ACHN (cell line): Measurements from ENCODE around the gene ABHD3.
"Not testable (repeated sequence)": the region's sequence is repeated elsewhere in the genome, so short reads cannot be mapped to it uniquely, and the experiment has no call there.

Source experiments
- DNase-seq: peaks from one replicate; pipeline ENCODE4 v3.0.0-alpha.2; 2015
- in situ Hi-C: cut with HindIII; loops from 2 replicates; pipeline ENCODE4 v1.10.0; 2017; ENCODE audit warnings: low sequenced_read_pairs, low pct_ligation_motif_present, low pct_unique_long_range_greater_than_20kb

Gene ABHD3, protein sequence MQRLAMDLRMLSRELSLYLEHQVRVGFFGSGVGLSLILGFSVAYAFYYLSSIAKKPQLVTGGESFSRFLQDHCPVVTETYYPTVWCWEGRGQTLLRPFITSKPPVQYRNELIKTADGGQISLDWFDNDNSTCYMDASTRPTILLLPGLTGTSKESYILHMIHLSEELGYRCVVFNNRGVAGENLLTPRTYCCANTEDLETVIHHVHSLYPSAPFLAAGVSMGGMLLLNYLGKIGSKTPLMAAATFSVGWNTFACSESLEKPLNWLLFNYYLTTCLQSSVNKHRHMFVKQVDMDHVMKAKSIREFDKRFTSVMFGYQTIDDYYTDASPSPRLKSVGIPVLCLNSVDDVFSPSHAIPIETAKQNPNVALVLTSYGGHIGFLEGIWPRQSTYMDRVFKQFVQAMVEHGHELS

DNA sequence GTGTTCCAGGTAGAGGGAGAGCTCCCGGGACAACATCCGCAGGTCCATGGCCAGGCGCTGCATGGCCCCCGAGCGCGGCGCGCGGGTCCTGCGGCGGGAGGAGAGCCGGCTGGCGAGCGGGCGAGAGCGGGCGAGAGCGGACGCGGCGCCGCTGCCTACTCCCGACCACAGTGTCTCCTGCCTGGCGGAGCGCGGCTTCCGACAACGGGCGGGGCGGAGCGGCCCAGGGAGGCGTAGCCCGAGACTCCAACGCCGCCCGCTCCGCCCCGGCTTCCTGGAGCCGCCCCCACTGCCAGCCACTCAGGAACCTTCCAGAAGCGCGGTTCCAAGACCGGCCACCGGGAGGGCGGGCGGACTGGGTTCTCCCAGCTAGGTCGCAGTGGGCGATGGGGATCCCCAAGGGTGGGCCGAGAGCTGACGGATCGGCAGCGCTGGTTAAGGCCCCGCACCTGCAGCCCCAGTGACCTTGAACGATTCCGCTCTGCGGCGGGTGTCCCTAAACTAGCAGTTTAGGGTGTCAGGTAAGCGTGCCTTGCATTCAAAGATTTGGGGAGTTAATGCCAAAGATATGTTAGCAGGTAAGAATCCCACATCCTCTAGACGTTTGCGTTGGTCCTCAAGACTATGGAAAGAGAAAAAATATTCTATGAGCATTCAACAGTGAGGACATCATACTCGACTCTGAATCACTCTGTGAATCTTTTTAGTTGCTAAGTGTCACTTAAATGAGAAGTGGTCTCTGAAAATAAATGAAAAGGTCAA, at the start of gene ABHD3:
ABHD3 (minus strand) TSS at position 172 of the 762 bp plus-strand sequence; CDS start at position 63, 109 bp downstream.
- DNase-seq, result peak; percentile 90
- in situ Hi-C loops, result no loop called here

DNA sequence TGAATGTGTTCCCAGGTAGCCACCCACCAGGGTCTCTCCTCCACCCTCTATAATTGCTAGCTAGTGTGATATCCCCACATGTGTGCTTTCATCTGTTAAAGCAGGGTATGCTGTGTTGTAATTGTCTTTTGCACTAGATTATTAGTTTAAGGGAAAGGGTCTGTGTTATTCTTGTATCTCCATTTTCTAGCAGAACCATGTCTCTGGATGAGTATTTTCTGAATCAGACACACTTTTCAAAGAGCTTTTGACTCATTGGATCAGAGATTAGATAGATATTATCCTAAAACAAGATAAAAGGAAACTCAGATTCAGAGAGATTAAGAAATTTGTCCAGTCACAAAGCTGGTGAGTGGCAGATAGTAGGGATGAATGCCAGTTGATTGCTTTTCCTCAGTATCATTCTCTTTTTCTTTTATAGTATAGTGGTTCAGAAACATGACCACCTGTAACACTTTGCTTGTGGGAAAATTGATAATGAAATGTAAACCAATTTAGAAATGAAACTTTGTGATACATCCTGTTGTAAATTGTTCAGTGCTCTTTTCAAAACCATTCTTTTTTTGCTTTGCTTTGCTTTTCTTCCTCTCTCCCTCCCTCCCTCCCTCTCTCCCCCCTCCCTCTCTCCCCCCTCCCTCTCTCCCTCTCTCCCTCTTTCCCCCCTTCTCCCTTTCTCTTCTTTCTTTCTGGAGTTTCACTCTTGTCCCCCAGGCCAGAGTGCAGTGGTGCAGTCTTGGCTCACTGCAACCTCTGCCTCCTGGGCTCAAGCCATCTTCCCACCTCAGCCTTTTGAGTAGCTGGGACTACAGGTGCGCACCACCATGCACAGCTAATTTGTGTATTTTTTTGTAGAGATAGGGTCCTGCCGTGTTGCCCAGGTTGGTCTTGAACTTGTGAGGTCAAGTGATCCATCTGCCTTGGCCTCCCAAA, 43.5 kb upstream of the ABHD3 start:
- in situ Hi-C loops, result no loop called here
- no peak for DNase-seq

DNA sequence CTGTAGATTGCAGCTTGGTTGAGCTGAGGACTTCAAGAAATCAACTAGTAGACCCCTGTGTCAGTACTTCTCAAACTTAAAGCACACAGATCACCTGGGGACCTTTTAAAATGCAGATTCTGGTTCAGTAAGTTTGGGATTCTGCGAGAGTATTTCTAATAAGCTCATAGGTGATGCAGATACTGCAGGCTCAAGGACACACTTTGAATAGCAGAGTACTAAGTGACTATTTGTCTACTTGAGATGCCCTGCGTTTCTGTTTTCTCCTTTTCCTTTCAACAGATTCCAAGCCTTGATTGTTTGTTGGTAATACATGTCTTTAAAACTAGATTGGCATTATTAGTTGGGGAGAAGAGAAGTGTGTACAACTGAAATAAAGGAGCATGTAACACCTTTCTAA, 42.7 kb upstream of the ABHD3 start:
- no peak for DNase-seq
- in situ Hi-C loops, result no loop called here

DNA sequence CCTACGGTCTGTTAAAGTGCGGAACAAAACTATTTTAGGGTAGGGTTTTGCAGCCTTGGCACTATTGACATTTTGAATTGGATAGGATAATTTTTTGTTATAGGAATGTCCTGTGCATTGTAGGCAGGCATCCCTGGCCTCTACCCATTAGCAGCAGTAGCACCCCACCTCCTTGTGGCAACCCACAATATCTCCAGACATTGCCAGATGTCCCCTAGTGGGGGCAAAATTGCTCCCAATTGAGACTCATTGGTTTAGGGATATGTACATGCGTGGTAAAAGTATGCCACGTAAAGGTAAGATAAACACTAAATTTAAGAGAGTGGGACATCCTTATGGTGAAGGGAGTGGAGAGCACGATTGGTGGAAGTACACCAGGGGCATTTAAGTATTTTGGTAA, 40.7 kb upstream of the ABHD3 start:
- no peak for DNase-seq
- in situ Hi-C loops, result no loop called here

DNA sequence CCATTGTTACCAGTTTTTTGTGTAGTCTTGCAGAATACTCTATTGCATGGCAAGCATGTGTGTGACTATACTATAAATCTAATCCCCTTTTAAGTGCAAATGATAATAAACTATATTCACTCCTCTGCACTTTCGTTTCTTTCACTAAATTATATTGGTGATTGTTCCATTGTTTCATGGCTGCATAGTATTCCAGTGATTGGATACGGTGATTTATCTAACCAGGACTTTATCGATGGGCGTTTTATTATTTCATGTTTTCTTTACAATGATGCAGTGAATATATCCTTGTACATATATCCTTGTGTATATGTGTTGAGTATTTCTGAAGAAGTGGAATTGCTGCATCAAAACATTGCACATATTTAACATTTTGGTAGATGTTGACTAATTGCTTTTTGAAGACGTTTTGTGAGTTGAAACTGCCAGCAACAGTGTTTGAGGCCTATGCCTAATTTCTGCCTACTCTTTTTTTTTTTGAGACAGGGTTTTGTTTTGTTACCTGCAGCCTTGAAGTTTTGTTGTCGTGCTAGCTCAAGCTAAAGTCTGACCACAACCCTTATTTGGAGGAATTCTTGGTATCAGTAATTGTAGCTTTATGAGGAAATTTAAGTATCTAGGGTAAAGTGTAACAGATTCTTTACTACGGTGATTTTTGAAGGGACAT, 38.7 kb upstream of the ABHD3 start:
- no peak for DNase-seq
- in situ Hi-C loops, result no loop called here

DNA sequence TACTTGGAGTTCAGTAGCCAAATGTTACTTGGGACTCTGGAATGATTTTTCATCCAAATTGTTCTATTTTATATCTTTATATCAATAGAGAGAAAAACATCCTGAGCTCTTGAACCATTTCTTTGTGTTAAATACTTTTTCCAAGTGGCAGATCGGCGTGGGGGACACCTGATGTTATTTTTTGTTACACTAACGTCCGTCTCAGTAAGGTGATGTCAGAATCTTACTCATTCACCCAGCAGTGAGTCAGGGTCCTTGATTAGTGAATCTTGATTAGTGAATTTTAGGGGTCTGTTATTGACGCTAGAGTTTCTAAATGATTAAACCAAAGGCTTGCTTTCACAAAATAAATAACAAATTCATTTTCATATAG, 37.7 kb upstream of the ABHD3 start:
- peak; percentile 8 for DNase-seq
- in situ Hi-C loops, result no loop called here

DNA sequence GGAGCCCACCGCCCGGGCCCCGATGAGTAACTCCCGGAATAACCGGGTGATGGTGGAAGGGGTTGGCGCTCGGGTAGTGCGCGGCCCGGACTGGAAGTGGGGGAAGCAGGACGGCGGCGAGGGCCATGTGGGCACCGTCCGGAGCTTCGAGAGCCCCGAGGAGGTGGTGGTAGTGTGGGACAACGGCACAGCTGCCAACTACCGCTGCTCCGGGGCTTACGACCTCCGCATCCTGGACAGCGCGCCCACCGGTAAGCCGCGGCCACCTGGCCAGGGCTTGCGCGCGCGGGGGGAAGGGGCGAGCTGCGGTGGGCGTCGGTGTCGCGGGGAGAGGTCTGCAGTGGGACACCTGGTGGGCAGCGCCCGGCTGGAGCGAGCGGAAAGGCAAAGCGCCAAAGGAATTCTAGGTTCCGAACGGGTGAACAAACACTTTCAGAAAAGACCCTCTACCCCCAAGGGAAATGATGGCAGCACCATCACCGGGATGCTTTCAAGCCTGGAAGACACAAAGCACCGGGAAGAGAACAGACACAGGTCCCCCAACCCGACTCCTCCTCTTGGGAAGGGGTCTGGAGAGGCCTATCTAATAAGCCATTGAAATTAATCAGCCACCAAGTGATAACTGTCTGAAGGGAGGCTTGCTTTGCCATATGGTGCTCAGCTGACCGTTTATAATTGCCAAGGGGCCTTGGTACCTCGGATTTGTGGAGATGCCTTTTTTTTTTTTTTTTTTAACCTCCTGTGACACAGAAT, 37.2 kb upstream of the ABHD3 start:
- in situ Hi-C loops, result no loop called here
- peak; percentile 8 for DNase-seq

DNA sequence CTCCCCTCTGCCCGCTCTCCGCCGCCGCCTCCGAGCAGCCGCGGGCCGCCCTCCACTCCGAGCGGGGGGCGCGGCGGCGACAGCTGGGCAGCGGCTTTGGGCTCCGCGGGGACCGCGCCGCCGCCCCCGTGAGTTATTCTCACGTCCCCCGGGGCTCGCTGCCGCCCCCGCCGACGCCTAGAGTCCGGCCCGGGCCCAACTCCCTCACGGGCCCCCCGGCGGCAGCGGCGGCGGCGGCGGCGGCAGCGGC, 36.7 kb upstream of the ABHD3 start:
- in situ Hi-C loops, result no loop called here
- DNase-seq, result no peak

DNA sequence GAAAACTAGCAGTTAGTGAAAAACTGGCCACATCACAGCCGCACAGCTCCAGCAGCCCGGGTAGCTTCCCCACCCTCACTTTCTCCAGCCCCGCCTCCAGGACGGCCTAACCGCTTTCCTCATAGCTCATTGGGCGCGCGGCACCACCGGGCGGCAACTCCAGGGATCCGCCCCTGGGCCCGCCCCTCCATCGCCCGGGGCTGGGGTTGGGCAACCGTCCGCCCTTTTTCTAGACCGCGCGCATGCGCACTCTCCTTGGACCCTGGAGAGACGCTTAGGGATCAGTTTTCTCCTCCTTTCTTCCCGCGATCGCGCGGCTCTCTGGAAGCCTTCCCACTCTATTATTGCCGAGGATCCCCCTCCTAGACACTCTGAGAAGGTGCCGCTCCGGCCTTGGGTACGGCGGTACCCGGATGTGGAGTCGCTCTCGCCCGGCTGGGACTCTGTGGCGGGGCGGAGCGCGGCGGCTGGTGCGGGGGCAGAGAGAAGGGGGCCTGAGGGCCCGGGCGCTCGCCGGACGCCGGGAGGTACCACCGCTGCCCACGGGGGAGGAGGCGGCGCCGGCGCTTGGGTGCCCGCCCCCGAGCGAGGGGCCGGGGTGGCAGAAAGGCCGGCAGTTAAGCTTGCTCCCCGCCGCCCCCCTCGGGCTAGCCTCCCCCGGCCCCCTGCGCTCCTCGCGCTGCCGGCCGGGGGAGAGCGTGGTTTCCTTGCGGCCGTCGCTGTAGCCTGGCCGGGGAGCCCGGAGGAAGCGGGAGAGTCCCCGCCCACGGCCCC, 36.2 kb upstream of the ABHD3 start, which contains the start of gene MIB1:
MIB1 (plus strand) TSS at position 255 of the 774 bp plus-strand sequence. CDS start 792 bp downstream, outside the sequence.
- in situ Hi-C loops, result no loop called here
- DNase-seq, result peak; percentile 93

DNA sequence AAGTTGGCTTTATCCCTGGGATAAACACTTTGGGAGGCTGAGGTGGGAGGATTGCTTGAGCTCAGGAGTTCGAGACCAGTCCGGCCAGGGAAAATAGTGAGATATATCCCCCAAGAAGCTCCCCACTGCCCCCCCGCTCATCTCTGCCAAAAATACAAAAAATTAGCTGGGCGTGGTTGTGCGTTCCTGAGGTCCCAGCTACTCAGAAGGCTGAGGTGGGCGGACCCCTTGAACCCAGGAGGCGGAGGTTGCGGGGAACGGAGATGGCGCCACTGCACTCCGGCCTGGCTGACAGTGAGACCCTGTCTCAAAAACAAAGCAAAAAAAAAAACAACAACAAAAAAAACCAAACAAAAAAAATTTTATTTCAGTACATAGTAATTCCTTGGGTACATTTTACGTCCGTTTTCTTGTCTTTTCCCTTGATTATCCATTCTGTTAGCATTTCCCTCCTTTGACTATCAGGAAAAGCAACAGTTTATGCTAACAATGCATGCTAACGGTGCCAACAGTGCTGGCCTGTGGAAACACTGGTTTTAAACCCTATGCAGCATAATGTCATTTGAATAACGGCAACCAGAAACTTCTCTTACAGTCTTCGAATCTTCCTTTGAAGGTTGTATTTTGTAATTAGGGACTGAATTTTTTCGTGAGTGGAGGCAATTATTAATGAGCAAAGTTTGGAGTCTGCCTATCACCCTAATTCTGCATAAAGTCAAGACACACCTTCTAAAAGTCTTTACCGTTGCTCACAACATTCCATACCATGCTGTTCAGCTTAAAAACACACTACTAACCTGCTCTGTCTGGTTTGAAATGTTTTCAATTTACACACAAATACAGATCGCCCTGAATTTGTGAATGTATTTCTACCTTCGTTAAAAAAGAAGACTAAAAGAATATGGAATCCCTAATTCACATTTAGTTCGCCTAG, 35.3 kb upstream of the ABHD3 start:
- in situ Hi-C loops, result no loop called here
- DNase-seq, result no peak

DNA sequence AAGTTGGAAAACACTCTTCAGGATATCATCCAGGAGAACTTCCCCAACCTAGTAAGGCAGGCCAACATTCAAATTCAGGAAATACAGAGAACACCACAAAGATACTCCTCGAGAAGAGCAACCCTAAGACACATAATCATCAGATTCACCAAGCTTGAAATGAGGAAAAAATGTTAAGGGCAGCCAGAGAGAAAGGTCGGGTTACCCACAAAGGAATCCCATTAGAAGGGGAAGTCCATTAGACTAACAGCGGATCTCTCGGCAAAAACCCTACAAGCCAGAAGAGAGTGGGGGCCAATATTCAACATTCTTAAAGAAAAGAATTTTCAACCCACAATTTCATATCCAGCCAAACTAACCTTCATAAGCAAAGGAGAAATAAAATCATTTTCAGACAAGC, 32.4 kb upstream of the ABHD3 start:
- DNase-seq, in situ Hi-C loops: not testable (repeated sequence)

DNA sequence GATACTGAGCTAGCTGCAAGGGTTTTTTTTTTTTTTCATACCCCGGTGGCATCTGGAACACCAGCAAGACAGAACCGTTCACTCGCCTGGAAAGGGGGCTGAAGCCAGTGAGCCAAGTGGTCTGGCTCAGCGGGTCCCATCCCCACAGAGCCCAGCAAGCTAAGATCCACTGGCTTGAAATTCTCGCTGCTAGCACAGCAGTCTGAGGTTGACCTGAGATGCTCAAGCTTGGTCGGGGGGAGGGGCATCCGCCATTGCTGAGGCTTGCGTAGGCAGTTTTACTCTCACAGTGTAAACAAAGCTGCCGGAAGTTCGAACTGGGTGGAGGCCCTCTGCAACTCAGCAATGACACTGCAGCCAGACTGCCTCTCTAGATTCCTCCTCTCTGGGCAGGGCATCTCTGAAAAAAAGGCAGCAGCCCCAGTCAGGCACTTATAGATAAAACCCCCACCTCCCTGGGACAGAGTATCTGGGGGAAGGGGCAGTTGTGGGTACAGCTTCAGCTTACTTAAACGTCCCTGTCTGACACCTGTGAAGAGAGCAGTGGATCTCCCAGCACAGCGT, 31.0 kb upstream of the ABHD3 start:
- in situ Hi-C loops, result no loop called here
- no peak for DNase-seq

DNA sequence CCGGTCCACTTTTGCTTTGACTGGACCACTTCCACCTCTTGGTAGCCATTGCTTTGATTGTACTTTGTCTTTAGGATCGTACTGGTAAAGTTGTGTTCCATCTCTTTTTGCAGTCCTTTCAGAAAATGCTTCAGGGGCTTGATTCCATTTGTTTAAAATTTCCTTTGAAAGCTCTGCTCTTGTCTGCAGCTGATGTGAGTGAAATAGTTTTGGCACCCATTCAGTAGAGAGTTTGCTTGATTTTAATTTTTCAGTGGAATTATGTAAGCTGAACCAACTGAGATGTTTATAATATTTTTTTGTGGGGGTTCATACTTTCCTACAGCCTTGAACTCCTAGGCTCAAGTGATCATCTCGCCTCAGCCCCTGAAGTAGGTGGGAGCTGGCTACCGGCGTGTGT, 28.4 kb upstream of the ABHD3 start:
- no peak for DNase-seq
- in situ Hi-C loops, result no loop called here

DNA sequence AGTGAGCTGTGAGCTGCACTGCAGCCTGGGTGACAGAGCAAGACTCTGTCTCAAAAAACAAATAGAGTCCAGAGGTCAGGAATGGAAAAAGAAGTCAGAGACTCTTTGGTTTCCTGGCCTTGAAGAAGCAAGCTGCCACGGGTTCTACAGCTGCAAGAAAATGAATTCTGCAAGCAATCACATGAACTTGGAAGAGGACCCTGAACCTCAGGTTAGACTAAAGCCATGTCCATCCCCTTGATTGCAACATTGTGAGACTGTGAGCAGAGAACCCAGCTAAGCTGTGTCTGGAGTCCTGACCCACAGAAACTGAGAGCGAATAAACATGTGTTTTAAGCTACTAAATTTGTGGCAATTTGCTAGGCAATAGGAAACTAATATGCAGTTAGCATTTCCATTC, 23.1 kb upstream of the ABHD3 start:
- DNase-seq, result no peak
- in situ Hi-C loops, result no loop called here

DNA sequence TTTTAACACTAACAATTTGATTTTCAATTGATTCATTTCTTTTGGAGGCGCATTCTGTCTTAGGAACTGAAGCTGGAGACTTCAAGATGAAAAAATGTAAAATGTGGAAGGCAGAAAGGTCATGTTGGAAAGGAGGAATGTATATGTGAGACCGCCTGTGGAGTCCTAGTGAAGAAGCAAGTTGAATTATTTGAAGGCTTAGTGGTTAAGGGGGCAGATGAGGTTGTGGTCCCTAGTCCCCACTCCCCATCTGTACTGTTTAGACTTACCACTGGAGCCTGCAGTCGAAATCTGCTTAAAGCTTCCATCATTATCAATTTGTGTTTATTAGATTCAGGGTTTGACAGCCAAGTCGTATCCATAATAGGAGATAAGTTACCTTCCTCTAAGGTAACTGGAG, 20.6 kb upstream of the ABHD3 start:
- in situ Hi-C loops, result no loop called here
- DNase-seq, result no peak

DNA sequence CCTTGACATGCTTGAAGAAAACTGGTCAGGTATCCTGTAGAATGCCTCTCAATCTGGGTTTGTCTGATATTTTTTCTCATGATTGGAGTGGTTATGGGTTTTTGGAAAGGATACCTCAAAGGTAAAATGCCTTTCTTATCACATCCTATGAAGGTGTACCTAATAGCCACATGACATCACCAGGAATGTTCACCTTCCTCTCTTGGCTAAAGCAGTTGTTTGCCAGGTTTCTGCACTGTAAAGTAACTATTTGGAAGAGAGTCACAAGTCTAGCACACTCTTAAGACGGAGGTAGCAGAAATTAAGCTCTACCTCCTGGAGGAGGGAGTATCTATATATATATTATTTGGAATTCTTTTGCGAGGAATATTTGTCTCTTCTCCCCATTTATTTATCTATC, 18.1 kb upstream of the ABHD3 start:
- in situ Hi-C loops, result no loop called here
- no peak for DNase-seq
